Measurements from ENCODE around the gene KRCC1.

GRCh38 chr2:88055371-88056128 is at the start of gene KRCC1:
- peak in 2 of 4 donors; percentile 51 to 77 for TF ChIP-seq POLR2A (IDR thresholded peaks at IDR 0.05)
- peak in 1 of 7 experiments; percentile 22 for TF ChIP-seq CTCF (IDR thresholded peaks at IDR 0.05)

Measured in stomach (tissue), 4 donors.